HepG2 (cell line): ENCODE results near the gene NLRC5. TPM values are rescaled to one million over a fixed set of nuclear protein-coding genes. Genes with fewer than 3 reads are reported as not detected.

Experiments
- AKNA ChIP-seq: sonication (generic); formaldehyde crosslinking; IDR thresholded peaks from 2 replicates; pipeline ENCODE4 v1.4.0; 2020; ENCODE audit warnings: missing genetic modification reagents, borderline replicate concordance
- EHMT2 ChIP-seq: fragments of 200-600 bp; sonication (generic); IDR thresholded peaks from 2 replicates; pipeline ENCODE4 v1.7.0; 2017; ENCODE audit warnings: antibody characterized with exemption, low read depth, low read length, borderline replicate concordance
- FOXJ3 ChIP-seq: sonication (generic); formaldehyde crosslinking; IDR thresholded peaks from 2 replicates; pipeline ENCODE4 v1.4.0; 2020; ENCODE audit warnings: missing genetic modification reagents, mild to moderate bottlenecking, borderline replicate concordance
- FOXK1 ChIP-seq: sonication (generic); formaldehyde crosslinking; IDR thresholded peaks from 2 replicates; pipeline ENCODE4 v1.4.0; 2020; ENCODE audit warnings: low read depth, missing genetic modification reagents, borderline replicate concordance
- HNRNPK ChIP-seq: fragments of 200-400 bp; formaldehyde crosslinking; IDR thresholded peaks from 2 replicates; pipeline ENCODE4 v1.6.1; 2018; ENCODE audit warnings: low read length, low read depth, moderate library complexity, mild to moderate bottlenecking; ENCODE audit not compliant: poor library complexity, severe bottlenecking
- JUND ChIP-seq: sonication (generic); formaldehyde crosslinking; IDR thresholded peaks from 2 replicates; pipeline ENCODE4 v1.8.0; 2022; ENCODE audit warnings: mild to moderate bottlenecking, missing genetic modification reagents
- MLX ChIP-seq: IDR thresholded peaks from 2 replicates; pipeline ENCODE4 v1.6.1; 2016
- PHF5A ChIP-seq: IDR thresholded peaks from one replicate; pipeline ENCODE4 v1.6.1; 2018; ENCODE audit warnings: low read depth, missing genetic modification reagents; ENCODE audit not compliant: unreplicated experiment
- RXRB ChIP-seq: IDR thresholded peaks from 2 replicates; pipeline ENCODE4 v1.6.1; 2016; ENCODE audit warnings: borderline replicate concordance, missing genetic modification reagents, missing compliant biosample characterization
- SNAPC5 ChIP-seq: sonication (generic); formaldehyde crosslinking; IDR thresholded peaks from 2 replicates; pipeline ENCODE4 v1.8.1; 2023; ENCODE audit warnings: mild to moderate bottlenecking, missing genetic modification reagents, borderline replicate concordance
- STAT6 ChIP-seq: sonication (generic); formaldehyde crosslinking; IDR thresholded peaks from 2 replicates; pipeline ENCODE4 v1.4.0; 2020; ENCODE audit warnings: missing genetic modification reagents, mild to moderate bottlenecking, borderline replicate concordance
- ZNF143 ChIP-seq: sonication (generic); formaldehyde crosslinking; IDR thresholded peaks from 2 replicates; pipeline ENCODE4 v1.4.0; 2020; ENCODE audit warnings: missing genetic modification reagents
- ZNF24 ChIP-seq: fragments of 450-650 bp; IDR thresholded peaks from 2 replicates; pipeline ENCODE4 v1.6.1; 2017; ENCODE audit warnings: antibody characterized with exemption, mild to moderate bottlenecking
- ZNF280B ChIP-seq: sonication (generic); formaldehyde crosslinking; IDR thresholded peaks from 2 replicates; pipeline ENCODE4 v1.5.0; 2020; ENCODE audit warnings: missing genetic modification reagents, mild to moderate bottlenecking, borderline replicate concordance
- ZNF468 ChIP-seq: sonication (generic); formaldehyde crosslinking; IDR thresholded peaks from 2 replicates; pipeline ENCODE4 v1.8.0; 2022; ENCODE audit warnings: mild to moderate bottlenecking, moderate library complexity, missing genetic modification reagents
- ZNF580 ChIP-seq: IDR thresholded peaks from 2 replicates; pipeline ENCODE4 v1.6.1; 2016; ENCODE audit warnings: low read depth, borderline replicate concordance
- polyA plus RNA-seq, 8 experiments: library from polyadenylated mRNA; depleted of rRNA in 3 of 8; stranded (reverse) in 7 of 8; unstranded in 1 of 8; fragments of >200 nt; fragmentation: Illumina TruSeq in 4 of 8; extraction: Trizol in 4 of 8; gene quantifications; 2 replicates each; pipeline versions ENCODE4 v1.2.1 to v1.2.3, GENCODE V29; 2011 to 2016; ENCODE audit warnings: low read depth in 4 of 8, missing spikeins in 1 of 8, mixed read lengths in 1 of 8; ENCODE audit not compliant: insufficient read depth in 1 of 8
- total RNA-seq, 5 experiments: library from RNA; depleted of rRNA; stranded (reverse); fragments of >200 nt; fragmentation: Illumina TruSeq; extraction: Trizol; gene quantifications; 2 replicates each; pipeline ENCODE4 v1.2.3, GENCODE V29; 2016; ENCODE audit warnings: low read depth in 1 of 5

NLRC5 gene
- total and polyA plus RNA-seq, 2 of the 13 experiments (the other 11 are each of a cell fraction or from before 2014, with no cell fraction given), result 6.3 to 12.7 TPM

- TF ChIP-seq MLX, result no peak
- TF ChIP-seq HNRNPK, result no peak
- no peak for TF ChIP-seq AKNA (CRISPR knock-in tag)
- peak; percentile 12 for TF ChIP-seq PHF5A (CRISPR knock-in tag)
- no peak for TF ChIP-seq SNAPC5 (CRISPR knock-in tag)
- no peak for TF ChIP-seq RXRB (CRISPR knock-in tag)
- TF ChIP-seq FOXK1 (CRISPR knock-in tag), result no peak
- TF ChIP-seq EHMT2, result no peak
- no peak for TF ChIP-seq ZNF580 (CRISPR knock-in tag)
- no peak for TF ChIP-seq ZNF280B (CRISPR knock-in tag)
- 0 out of 2 replicates have a peak, but pooled peaks have one; percentile 36 for TF ChIP-seq JUND (CRISPR knock-in tag)
- no peak for TF ChIP-seq FOXJ3
- no peak for TF ChIP-seq ZNF24
- TF ChIP-seq STAT6 (CRISPR knock-in tag), result no peak
- TF ChIP-seq ZNF468 (CRISPR knock-in tag), result no peak
- peak; percentile 13; the same call in 1 of the 2 replicates for TF ChIP-seq ZNF143 (CRISPR knock-in tag)
Observed at GRCh38 chr16:56946767-56947603, 42.4 kb upstream of the NLRC5 start (continued).
